ENCODE measurements around the gene C10orf67.
A peak's percentile ranks its signal among the peaks of the same experiment; 100 is the strongest.
"Not testable (repeated sequence)": the region's sequence is repeated elsewhere in the genome, so short reads cannot be mapped to it uniquely, and the experiment has no call there.

The C10orf67 gene

GRCh38 chr10:23362069-23362830 is 17.7 kb upstream of the C10orf67 start:
- no peak for DNase-seq

GRCh38 chr10:23361665-23362064 is 17.1 kb upstream of the C10orf67 start:
- no peak for DNase-seq

GRCh38 chr10:23359692-23360380 is 15.2 kb upstream of the C10orf67 start:
- no peak for DNase-seq

GRCh38 chr10:23358357-23358756 is 13.8 kb upstream of the C10orf67 start:
- DNase-seq, result no peak

- no peak for DNase-seq
These were observed 10.2 kb upstream of the C10orf67 start for GRCh38 chr10:23354630-23355279.

- no peak for DNase-seq
These were observed 7.4 kb upstream of the C10orf67 start for GRCh38 chr10:23351926-23352519.

GRCh38 chr10:23350706-23351105 is 6.1 kb upstream of the C10orf67 start:
- not testable (repeated sequence) for DNase-seq

GRCh38 chr10:23345861-23346260 is 1.3 kb upstream of the C10orf67 start:
- no peak for DNase-seq

GRCh38 chr10:23343591-23344240 is 881 bp downstream of the C10orf67 start:
- no peak for DNase-seq

- DNase-seq, result no peak
These were observed 2.2 kb downstream of the C10orf67 start for GRCh38 chr10:23342213-23342884.

- DNase-seq, result no peak
These were observed 3.6 kb downstream of the C10orf67 start for GRCh38 chr10:23341004-23341403.

- no peak for DNase-seq
These were observed 4.2 kb downstream of the C10orf67 start for GRCh38 chr10:23340354-23340753.

- DNase-seq, result no peak
These were observed 5.7 kb downstream of the C10orf67 start for GRCh38 chr10:23338886-23339285.

- DNase-seq, result peak; percentile 12
These were observed 6.3 kb downstream of the C10orf67 start for GRCh38 chr10:23338155-23338828.

GRCh38 chr10:23337616-23338015 is 7.0 kb downstream of the C10orf67 start:
- no peak for DNase-seq

GRCh38 chr10:23331567-23332301 is 12.9 kb downstream of the C10orf67 start:
- DNase-seq, result no peak

GRCh38 chr10:23330948-23331347 is 13.6 kb downstream of the C10orf67 start:
- no peak for DNase-seq

GRCh38 chr10:23326544-23327307 is 17.9 kb downstream of the C10orf67 start:
- DNase-seq, result no peak

GRCh38 chr10:23325132-23325531 is 19.5 kb downstream of the C10orf67 start:
- no peak for DNase-seq

GRCh38 chr10:23324351-23324750 is 20.2 kb downstream of the C10orf67 start:
- no peak for DNase-seq
